ENCODE results near the gene ARHGAP42.

DNA sequence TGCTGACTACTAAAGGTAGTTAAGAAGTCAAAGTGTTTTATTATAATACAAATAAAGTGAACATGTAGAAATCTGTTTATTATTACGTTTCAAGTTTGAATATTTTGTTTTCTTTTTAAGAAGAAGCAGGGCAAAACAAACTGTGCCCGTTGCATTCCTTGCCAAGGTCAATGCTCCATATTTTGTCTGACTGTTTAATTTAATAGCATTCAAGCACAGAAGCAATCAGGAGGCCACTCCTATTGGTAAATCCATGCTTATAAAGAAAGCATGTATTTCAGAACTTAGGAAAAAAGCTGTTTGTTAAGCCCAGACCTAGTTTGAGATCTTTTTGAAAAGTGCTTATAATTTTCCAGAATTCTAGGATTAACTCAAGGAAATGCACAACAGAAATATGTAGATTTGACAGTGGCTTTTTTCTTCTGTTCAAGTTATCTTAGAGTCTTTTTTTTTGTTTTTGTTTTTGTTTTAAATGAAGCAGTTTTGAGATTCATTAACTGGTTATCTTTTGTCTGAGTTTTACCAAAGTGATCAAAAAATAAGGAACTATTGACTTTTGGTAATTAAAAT is 51.7 kb downstream of the ARHGAP42 start:
- no peak for TF ChIP-seq ATF7 (IDR thresholded peaks at IDR 0.05; ENCODE audit: low read depth)
- no peak for TF ChIP-seq RCOR1 (conservative IDR thresholded peaks at IDR 0.05; ENCODE audit: low read depth, low read length)
- no peak for TF ChIP-seq NR2C2 (IDR thresholded peaks at IDR 0.05; ENCODE audit: borderline replicate concordance, control insufficient read depth, insufficient read length, low read depth)
- no peak for TF ChIP-seq RAD21 (IDR thresholded peaks at IDR 0.05; ENCODE audit: insufficient read depth, low read depth, low read length)
- no peak for TF ChIP-seq GATAD2B (conservative IDR thresholded peaks at IDR 0.05; ENCODE audit: low read depth)
- no peak for TF ChIP-seq CBX5 (IDR thresholded peaks at IDR 0.05; ENCODE audit: low read depth)
- TF ChIP-seq, protein P1, sequence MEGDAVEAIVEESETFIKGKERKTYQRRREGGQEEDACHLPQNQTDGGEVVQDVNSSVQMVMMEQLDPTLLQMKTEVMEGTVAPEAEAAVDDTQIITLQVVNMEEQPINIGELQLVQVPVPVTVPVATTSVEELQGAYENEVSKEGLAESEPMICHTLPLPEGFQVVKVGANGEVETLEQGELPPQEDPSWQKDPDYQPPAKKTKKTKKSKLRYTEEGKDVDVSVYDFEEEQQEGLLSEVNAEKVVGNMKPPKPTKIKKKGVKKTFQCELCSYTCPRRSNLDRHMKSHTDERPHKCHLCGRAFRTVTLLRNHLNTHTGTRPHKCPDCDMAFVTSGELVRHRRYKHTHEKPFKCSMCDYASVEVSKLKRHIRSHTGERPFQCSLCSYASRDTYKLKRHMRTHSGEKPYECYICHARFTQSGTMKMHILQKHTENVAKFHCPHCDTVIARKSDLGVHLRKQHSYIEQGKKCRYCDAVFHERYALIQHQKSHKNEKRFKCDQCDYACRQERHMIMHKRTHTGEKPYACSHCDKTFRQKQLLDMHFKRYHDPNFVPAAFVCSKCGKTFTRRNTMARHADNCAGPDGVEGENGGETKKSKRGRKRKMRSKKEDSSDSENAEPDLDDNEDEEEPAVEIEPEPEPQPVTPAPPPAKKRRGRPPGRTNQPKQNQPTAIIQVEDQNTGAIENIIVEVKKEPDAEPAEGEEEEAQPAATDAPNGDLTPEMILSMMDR (IDR thresholded peaks at IDR 0.05 in 2 of 3, conservative IDR thresholded peaks at IDR 0.05 in 1 of 3; ENCODE audit: control insufficient read depth in 2 of 3, extremely low read depth in 1 of 3, insufficient read depth in 1 of 3, low read depth in 3 of 3, low read length in 3 of 3): no peak
- no peak for TF ChIP-seq FOXM1 (IDR thresholded peaks at IDR 0.05; ENCODE audit: low read depth, low read length)
- TF ChIP-seq STAT1 (conservative IDR thresholded peaks at IDR 0.05): no peak
- TF ChIP-seq EGR1 (IDR thresholded peaks at IDR 0.05; ENCODE audit: borderline replicate concordance in 1 of 2, low read depth in 2 of 2, low read length in 2 of 2): no peak
- TF ChIP-seq EED (IDR thresholded peaks at IDR 0.05; ENCODE audit: low read depth): no peak
- TF ChIP-seq POLR2AphosphoS5 (IDR thresholded peaks at IDR 0.05; ENCODE audit: low read length): no peak

Measured in GM12878 (cell line).